GM23338 (cell line): ENCODE measurements around the gene ELOVL2. TPM values are rescaled to one million over a fixed set of nuclear protein-coding genes. Genes with fewer than 3 reads are reported as not detected.

Experiments
- ATAC-seq: fragments of 200-7000 bp; cut with Tn5 transposase; 3 replicates; pipeline ENCODE4 v1.9.1; 2020
- DNase-seq: peaks from one replicate; pipeline ENCODE4 v3.0.0-alpha.2; 2015; ENCODE audit warnings: low spot score
- H2AFZ ChIP-seq: fragments of 200-600 bp; sonication (generic); 2 replicates; pipeline ENCODE4 v1.8.0; 2016; ENCODE audit warnings: antibody characterized with exemption, mild to moderate bottlenecking, moderate library complexity
- H3F3A ChIP-seq: fragments of 200-600 bp; sonication (generic); replicated peaks from 2 replicates; pipeline ENCODE4 v1.8.0; 2017; ENCODE audit warnings: antibody characterized with exemption, mixed run types, low read depth
- H3K27ac ChIP-seq: fragments of 200-600 bp; sonication (generic); 2 replicates; pipeline ENCODE4 v1.6.1; 2016; ENCODE audit warnings: low read depth
- H3K27me3 ChIP-seq: fragments of 200-600 bp; sonication (generic); 2 replicates; pipeline ENCODE4 v1.8.0; 2016; ENCODE audit warnings: mild to moderate bottlenecking, mixed run types, moderate library complexity; ENCODE audit not compliant: insufficient read depth
- H3K36me3 ChIP-seq: fragments of 200-600 bp; sonication (generic); 2 replicates; pipeline ENCODE4 v1.8.0; 2016; ENCODE audit warnings: mild to moderate bottlenecking; ENCODE audit not compliant: insufficient read depth
- H3K4me1 ChIP-seq: fragments of 200-600 bp; sonication (generic); 2 replicates; pipeline ENCODE4 v1.8.0; 2016; ENCODE audit warnings: mild to moderate bottlenecking, moderate library complexity; ENCODE audit not compliant: insufficient read depth
- H3K4me2 ChIP-seq: fragments of 200-600 bp; sonication (generic); 2 replicates; pipeline ENCODE4 v1.7.1; 2017; ENCODE audit warnings: mixed run types
- H3K4me3 ChIP-seq: fragments of 200-600 bp; sonication (generic); 2 replicates; pipeline ENCODE4 v1.6.1; 2016; ENCODE audit warnings: mixed run types
- H3K79me2 ChIP-seq: fragments of 200-600 bp; sonication (generic); replicated peaks from 2 replicates; pipeline ENCODE4 v1.8.0; 2017; ENCODE audit warnings: mild to moderate bottlenecking; ENCODE audit not compliant: insufficient read depth
- H3K9me2 ChIP-seq: fragments of 200-600 bp; sonication (generic); 2 replicates; pipeline ENCODE4 v1.8.0; 2017; ENCODE audit not compliant: insufficient read depth
- H4K20me1 ChIP-seq: fragments of 200-600 bp; sonication (generic); replicated peaks from 2 replicates; pipeline ENCODE4 v1.8.0; 2017; ENCODE audit warnings: mild to moderate bottlenecking; ENCODE audit not compliant: insufficient read depth
- H3K27ac Mint-ChIP-seq: 2 replicates; pipeline ENCODE4 v1.8.0; 2020; ENCODE audit warnings: inconsistent platforms, mild to moderate bottlenecking, moderate library complexity, mixed read lengths
- H3K27me3 Mint-ChIP-seq: 3 replicates; pipeline ENCODE4 v1.8.0; 2022; ENCODE audit warnings: low read depth, mild to moderate bottlenecking, moderate library complexity, mixed read lengths, inconsistent platforms; ENCODE audit not compliant: insufficient read depth, poor library complexity
- H3K36me3 Mint-ChIP-seq: 3 replicates; pipeline ENCODE4 v1.8.0; 2021; ENCODE audit warnings: low read depth, mild to moderate bottlenecking, inconsistent platforms, moderate library complexity, mixed read lengths
- H3K4me1 Mint-ChIP-seq: 3 replicates; pipeline ENCODE4 v1.8.0; 2020; ENCODE audit warnings: mild to moderate bottlenecking, inconsistent platforms, mixed read lengths
- H3K4me3 Mint-ChIP-seq: 3 replicates; pipeline ENCODE4 v1.8.0; 2021; ENCODE audit warnings: moderate library complexity, mild to moderate bottlenecking, inconsistent platforms, mixed read lengths
- H3K9me3 Mint-ChIP-seq: 3 replicates; pipeline ENCODE4 v1.8.0; 2020; ENCODE audit warnings: moderate library complexity, mild to moderate bottlenecking, inconsistent platforms, mixed read lengths
- CREB1 ChIP-seq: fragments of 250-450 bp; sonication (Bioruptor Pico); IDR thresholded peaks from 2 replicates; pipeline ENCODE4 v1.5.0; 2020; ENCODE audit warnings: low read depth, mild to moderate bottlenecking, moderate library complexity
- EZH2 ChIP-seq: fragments of 200-600 bp; sonication (generic); IDR thresholded peaks from one replicate; pipeline ENCODE4 v1.8.0; 2017; ENCODE audit warnings: antibody characterized with exemption, mild to moderate bottlenecking, low read depth; ENCODE audit not compliant: unreplicated experiment
- JUNB ChIP-seq: IDR thresholded peaks from one replicate; pipeline ENCODE4 v1.6.1; 2016; ENCODE audit warnings: antibody characterized with exemption; ENCODE audit not compliant: unreplicated experiment
- NANOG ChIP-seq: IDR thresholded peaks from 2 replicates; pipeline ENCODE4 v1.6.1; 2016; ENCODE audit warnings: antibody characterized with exemption, borderline replicate concordance
- POLR2AphosphoS5 ChIP-seq: IDR thresholded peaks from 2 replicates; pipeline ENCODE4 v1.6.1; 2016; ENCODE audit warnings: antibody characterized with exemption, low read depth
- STAT1 ChIP-seq: IDR thresholded peaks from one replicate; pipeline ENCODE4 v1.6.1; 2016; ENCODE audit warnings: antibody characterized with exemption; ENCODE audit not compliant: unreplicated experiment
- ZNF114 ChIP-seq: fragments of 250-450 bp; sonication (Bioruptor Pico); IDR thresholded peaks from 2 replicates; pipeline ENCODE4 v1.5.0; 2020; ENCODE audit warnings: mild to moderate bottlenecking, moderate library complexity
- polyA plus RNA-seq: library from polyadenylated mRNA; unstranded; fragments of >200 nt; fragmentation: Nextera tagmentation; extraction: Ambion mirVana; gene quantifications from 2 replicates; pipeline ENCODE4 v1.2.1, GENCODE V29; 2016
- total RNA-seq: library from RNA; depleted of rRNA; stranded (reverse); fragments of >200 nt; shearing (Covaris generic); gene quantifications from 2 replicates; pipeline ENCODE4 v1.2.3, GENCODE V29; 2014
- TF ChIP-seq, protein P1 (sequence below): fragments of 250-450 bp; sonication (Bioruptor Pico); IDR thresholded peaks from 2 replicates; pipeline ENCODE4 v1.5.0; 2020; ENCODE audit warnings: mild to moderate bottlenecking, moderate library complexity
- TF ChIP-seq, protein P2 (sequence below): IDR thresholded peaks from 2 replicates; pipeline ENCODE4 v1.6.1; 2016; ENCODE audit warnings: antibody characterized with exemption
- TF ChIP-seq, protein P3 (sequence below), 2 experiments: fragments of 200-600 bp in 1 of 2; sonication (generic) in 1 of 2; conservative IDR thresholded peaks; 2 replicates each; pipeline versions ENCODE4 v1.5.1 to v1.6.1; 2016 to 2017; ENCODE audit warnings: antibody characterized with exemption in 2 of 2, low read depth in 2 of 2, mild to moderate bottlenecking in 2 of 2, moderate library complexity in 1 of 2

The ELOVL2 gene
- total and polyA plus RNA-seq, 2 experiments from 2014 or later, result 1.2 to 1.6 TPM

DNA sequence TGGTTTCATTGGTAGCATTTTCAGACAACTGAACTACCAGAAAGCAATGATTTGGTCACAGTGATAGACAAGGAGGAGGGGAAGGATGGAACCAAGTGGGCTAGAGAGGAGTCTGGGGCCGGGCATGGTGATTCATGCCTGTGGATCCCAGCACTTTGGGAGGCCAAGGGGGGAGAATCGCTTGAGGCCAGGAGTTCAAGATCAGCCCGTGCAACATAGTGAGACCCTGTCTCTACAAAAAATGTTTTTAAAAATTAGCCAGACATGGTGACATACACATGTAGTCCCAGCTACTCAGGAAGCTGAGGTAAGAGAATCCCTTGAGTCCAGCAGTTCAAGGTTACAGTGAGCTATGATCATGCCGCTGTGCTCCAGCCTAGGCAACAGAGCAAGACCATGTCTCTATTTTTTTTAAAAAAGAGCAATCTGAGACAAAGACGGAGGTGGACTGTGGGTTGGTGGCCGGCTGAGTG is 86.7 kb downstream of the ELOVL2 start:
- Histone ChIP-seq H3K4me3 (no peak overlapping the region), H3K4me1 (0 out of 2 replicates have a peak, but pooled peaks cover 6% of the 10 kb centered on the region), H3K9me2 (no peaks in the 10 kb centered on the region), H3K4me2 (no peak overlapping the region), H3F3A (no peaks in the 10 kb centered on the region), H3K79me2 (no peaks in the 10 kb centered on the region), H4K20me1 (no peaks in the 10 kb centered on the region), H3K36me3 (no peaks in the 10 kb centered on the region; the same call in 1 of the 2 replicates), H2AFZ (no peak overlapping the region), H3K27ac (no peak overlapping the region), H3K27me3 (peaks cover 27% of the 10 kb centered on the region)
- peaks cover 5% of the 10 kb centered on the region; the same call in 2 of the 3 replicates for H3K4me1 Mint-ChIP-seq
- no peaks in the 10 kb centered on the region for H3K9me3 Mint-ChIP-seq
- TF ChIP-seq, protein P1, sequence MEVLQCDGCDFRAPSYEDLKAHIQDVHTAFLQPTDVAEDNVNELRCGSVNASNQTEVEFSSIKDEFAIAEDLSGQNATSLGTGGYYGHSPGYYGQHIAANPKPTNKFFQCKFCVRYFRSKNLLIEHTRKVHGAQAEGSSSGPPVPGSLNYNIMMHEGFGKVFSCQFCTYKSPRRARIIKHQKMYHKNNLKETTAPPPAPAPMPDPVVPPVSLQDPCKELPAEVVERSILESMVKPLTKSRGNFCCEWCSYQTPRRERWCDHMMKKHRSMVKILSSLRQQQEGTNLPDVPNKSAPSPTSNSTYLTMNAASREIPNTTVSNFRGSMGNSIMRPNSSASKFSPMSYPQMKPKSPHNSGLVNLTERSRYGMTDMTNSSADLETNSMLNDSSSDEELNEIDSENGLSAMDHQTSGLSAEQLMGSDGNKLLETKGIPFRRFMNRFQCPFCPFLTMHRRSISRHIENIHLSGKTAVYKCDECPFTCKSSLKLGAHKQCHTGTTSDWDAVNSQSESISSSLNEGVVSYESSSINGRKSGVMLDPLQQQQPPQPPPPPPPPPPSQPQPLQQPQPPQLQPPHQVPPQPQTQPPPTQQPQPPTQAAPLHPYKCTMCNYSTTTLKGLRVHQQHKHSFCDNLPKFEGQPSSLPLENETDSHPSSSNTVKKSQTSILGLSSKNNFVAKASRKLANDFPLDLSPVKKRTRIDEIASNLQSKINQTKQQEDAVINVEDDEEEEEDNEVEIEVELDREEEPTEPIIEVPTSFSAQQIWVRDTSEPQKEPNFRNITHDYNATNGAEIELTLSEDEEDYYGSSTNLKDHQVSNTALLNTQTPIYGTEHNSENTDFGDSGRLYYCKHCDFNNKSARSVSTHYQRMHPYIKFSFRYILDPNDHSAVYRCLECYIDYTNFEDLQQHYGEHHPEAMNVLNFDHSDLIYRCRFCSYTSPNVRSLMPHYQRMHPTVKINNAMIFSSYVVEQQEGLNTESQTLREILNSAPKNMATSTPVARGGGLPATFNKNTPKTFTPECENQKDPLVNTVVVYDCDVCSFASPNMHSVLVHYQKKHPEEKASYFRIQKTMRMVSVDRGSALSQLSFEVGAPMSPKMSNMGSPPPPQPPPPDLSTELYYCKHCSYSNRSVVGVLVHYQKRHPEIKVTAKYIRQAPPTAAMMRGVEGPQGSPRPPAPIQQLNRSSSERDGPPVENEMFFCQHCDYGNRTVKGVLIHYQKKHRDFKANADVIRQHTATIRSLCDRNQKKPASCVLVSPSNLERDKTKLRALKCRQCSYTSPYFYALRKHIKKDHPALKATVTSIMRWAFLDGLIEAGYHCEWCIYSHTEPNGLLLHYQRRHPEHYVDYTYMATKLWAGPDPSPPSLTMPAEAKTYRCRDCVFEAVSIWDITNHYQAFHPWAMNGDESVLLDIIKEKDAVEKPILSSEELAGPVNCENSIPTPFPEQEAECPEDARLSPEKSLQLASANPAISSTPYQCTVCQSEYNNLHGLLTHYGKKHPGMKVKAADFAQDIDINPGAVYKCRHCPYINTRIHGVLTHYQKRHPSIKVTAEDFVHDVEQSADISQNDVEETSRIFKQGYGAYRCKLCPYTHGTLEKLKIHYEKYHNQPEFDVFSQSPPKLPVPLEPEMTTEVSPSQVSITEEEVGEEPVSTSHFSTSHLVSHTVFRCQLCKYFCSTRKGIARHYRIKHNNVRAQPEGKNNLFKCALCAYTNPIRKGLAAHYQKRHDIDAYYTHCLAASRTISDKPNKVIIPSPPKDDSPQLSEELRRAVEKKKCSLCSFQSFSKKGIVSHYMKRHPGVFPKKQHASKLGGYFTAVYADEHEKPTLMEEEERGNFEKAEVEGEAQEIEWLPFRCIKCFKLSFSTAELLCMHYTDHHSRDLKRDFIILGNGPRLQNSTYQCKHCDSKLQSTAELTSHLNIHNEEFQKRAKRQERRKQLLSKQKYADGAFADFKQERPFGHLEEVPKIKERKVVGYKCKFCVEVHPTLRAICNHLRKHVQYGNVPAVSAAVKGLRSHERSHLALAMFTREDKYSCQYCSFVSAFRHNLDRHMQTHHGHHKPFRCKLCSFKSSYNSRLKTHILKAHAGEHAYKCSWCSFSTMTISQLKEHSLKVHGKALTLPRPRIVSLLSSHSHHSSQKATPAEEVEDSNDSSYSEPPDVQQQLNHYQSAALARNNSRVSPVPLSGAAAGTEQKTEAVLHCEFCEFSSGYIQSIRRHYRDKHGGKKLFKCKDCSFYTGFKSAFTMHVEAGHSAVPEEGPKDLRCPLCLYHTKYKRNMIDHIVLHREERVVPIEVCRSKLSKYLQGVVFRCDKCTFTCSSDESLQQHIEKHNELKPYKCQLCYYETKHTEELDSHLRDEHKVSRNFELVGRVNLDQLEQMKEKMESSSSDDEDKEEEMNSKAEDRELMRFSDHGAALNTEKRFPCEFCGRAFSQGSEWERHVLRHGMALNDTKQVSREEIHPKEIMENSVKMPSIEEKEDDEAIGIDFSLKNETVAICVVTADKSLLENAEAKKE, result no peak
- TF ChIP-seq NANOG (no peak), ZNF114 (CRISPR knock-in tag) (no peak), CREB1 (CRISPR knock-in tag) (no peak), JUNB (no peak), EZH2 (no peak), STAT1 (no peak), POLR2AphosphoS5 (no peak)
- TF ChIP-seq, protein P2, sequence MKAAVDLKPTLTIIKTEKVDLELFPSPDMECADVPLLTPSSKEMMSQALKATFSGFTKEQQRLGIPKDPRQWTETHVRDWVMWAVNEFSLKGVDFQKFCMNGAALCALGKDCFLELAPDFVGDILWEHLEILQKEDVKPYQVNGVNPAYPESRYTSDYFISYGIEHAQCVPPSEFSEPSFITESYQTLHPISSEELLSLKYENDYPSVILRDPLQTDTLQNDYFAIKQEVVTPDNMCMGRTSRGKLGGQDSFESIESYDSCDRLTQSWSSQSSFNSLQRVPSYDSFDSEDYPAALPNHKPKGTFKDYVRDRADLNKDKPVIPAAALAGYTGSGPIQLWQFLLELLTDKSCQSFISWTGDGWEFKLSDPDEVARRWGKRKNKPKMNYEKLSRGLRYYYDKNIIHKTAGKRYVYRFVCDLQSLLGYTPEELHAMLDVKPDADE, result no peak
- TF ChIP-seq, protein P3, sequence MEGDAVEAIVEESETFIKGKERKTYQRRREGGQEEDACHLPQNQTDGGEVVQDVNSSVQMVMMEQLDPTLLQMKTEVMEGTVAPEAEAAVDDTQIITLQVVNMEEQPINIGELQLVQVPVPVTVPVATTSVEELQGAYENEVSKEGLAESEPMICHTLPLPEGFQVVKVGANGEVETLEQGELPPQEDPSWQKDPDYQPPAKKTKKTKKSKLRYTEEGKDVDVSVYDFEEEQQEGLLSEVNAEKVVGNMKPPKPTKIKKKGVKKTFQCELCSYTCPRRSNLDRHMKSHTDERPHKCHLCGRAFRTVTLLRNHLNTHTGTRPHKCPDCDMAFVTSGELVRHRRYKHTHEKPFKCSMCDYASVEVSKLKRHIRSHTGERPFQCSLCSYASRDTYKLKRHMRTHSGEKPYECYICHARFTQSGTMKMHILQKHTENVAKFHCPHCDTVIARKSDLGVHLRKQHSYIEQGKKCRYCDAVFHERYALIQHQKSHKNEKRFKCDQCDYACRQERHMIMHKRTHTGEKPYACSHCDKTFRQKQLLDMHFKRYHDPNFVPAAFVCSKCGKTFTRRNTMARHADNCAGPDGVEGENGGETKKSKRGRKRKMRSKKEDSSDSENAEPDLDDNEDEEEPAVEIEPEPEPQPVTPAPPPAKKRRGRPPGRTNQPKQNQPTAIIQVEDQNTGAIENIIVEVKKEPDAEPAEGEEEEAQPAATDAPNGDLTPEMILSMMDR (conservative IDR thresholded peaks at IDR 0.05; ENCODE audit: low read depth in 2 of 2), result no peak
- H3K27me3 Mint-ChIP-seq, result peaks cover 25% of the 10 kb centered on the region
- H3K36me3 Mint-ChIP-seq, result peaks cover 3% of the 10 kb centered on the region; the same call in 1 of the 3 replicates
- ATAC-seq (no peak), DNase-seq (no peak)
- H3K4me3 Mint-ChIP-seq, result no peak overlapping the region
- H3K27ac Mint-ChIP-seq, result no peak overlapping the region
